Sigmoid colon (tissue), 7 donors: Measurements from ENCODE around the gene SP110. TPM values are rescaled to one million over a fixed set of nuclear protein-coding genes. Genes with fewer than 3 reads are reported as not detected.
"Not testable (repeated sequence)": the region's sequence is repeated elsewhere in the genome, so short reads cannot be mapped to it uniquely, and the experiment has no call there.

Source experiments
- DNase-seq: peaks from one replicate; pipeline ENCODE4 v3.0.0-alpha.2; 2019
- H3K27ac ChIP-seq, 4 donors: fragments of 200-600 bp; sonication (generic); one replicate each; pipeline ENCODE4 v1.5.1; 2016 to 2019; ENCODE audit warnings: mild to moderate bottlenecking in 1 of 4
- H3K27me3 ChIP-seq, 3 donors: fragments of 200-600 bp; sonication (generic); one replicate each; pipeline ENCODE4 v1.5.1; 2019; ENCODE audit warnings: mild to moderate bottlenecking in 1 of 3
- H3K36me3 ChIP-seq, 4 donors: fragments of 200-600 bp; sonication (generic); one replicate each; pipeline ENCODE4 v1.5.1; 2016 to 2019
- H3K4me1 ChIP-seq, 4 donors: fragments of 200-600 bp; sonication (generic); one replicate each; pipeline ENCODE4 v1.5.1; 2017 to 2019
- H3K4me3 ChIP-seq, 4 donors: fragments of 200-600 bp; sonication (generic); one replicate each; pipeline ENCODE4 v1.5.1; 2017 to 2019; ENCODE audit warnings: mild to moderate bottlenecking in 2 of 4, moderate library complexity in 1 of 4
- H3K9me3 ChIP-seq, 4 donors: fragments of 200-600 bp in 3 of 4; sonication (generic) in 3 of 4; one replicate each; pipeline versions ENCODE4 v1.5.1 to v1.6.1; 2013 to 2019
- EP300 ChIP-seq, 4 donors: sonication (generic); formaldehyde crosslinking; IDR thresholded peaks; one replicate each; pipeline ENCODE4 v1.6.1; 2017; ENCODE audit warnings: antibody characterized with exemption in 4 of 4
- POLR2A ChIP-seq, 2 donors: fragments of 450-650 bp; IDR thresholded peaks; one replicate each; pipeline ENCODE4 v1.6.1; 2016; ENCODE audit warnings: antibody characterized with exemption in 2 of 2, mild to moderate bottlenecking in 2 of 2, moderate library complexity in 2 of 2
- POLR2AphosphoS5 ChIP-seq, 4 donors: sonication (generic); formaldehyde crosslinking; IDR thresholded peaks; one replicate each; pipeline ENCODE4 v1.6.1; 2017; ENCODE audit warnings: antibody characterized with exemption in 4 of 4
- WGBS, 2 donors: extraction: QIAGEN DNeasy Blood & Tissue Kit; methylation state at CpG; one replicate each; pipeline ENCODE4 v1.1.7; 2013; 5-methylcytosine and 5-hydroxymethylcytosine counted together
- intact Hi-C: fragments of 100-400 bp; cut with DNase I; formaldehyde crosslinking; loops from one replicate; pipeline ENCODE4 v1.15.1; 2023
- polyA plus RNA-seq, 3 donors: library from polyadenylated mRNA; stranded (reverse); fragments of 200-250 nt; gene quantifications; one replicate each; pipeline ENCODE4 v1.2.3, GENCODE V29; 2013
- total RNA-seq, 4 donors: library from RNA; depleted of rRNA; stranded (reverse); fragments of >200 nt; gene quantifications; one replicate each; pipeline ENCODE4 v1.1.0, GENCODE V29; 2016
- TF ChIP-seq, protein P1 (sequence below), 4 experiments: fragments of 450-650 bp in 3 of 4; fragments of 200-600 bp in 1 of 4; IDR thresholded peaks; one replicate each; pipeline ENCODE4 v1.5.1; 2016 to 2019; ENCODE audit warnings: antibody characterized with exemption in 4 of 4, mild to moderate bottlenecking in 3 of 4, moderate library complexity in 2 of 4
- donor health status: healthy with polysubstance abuse.
- donor health status: Bipolar disorder and iron deficiency.
- donor health status: healthy.

Gene SP110
- total RNA-seq (10 to 100 TPM; 15.3 to 22.7 (median 18.9) TPM), polyA plus RNA-seq (10 to 100 TPM in 2 of 3 donors, 1 to 10 TPM in 1; 9.2 to 41.8 (median 10.8) TPM)

DNA sequence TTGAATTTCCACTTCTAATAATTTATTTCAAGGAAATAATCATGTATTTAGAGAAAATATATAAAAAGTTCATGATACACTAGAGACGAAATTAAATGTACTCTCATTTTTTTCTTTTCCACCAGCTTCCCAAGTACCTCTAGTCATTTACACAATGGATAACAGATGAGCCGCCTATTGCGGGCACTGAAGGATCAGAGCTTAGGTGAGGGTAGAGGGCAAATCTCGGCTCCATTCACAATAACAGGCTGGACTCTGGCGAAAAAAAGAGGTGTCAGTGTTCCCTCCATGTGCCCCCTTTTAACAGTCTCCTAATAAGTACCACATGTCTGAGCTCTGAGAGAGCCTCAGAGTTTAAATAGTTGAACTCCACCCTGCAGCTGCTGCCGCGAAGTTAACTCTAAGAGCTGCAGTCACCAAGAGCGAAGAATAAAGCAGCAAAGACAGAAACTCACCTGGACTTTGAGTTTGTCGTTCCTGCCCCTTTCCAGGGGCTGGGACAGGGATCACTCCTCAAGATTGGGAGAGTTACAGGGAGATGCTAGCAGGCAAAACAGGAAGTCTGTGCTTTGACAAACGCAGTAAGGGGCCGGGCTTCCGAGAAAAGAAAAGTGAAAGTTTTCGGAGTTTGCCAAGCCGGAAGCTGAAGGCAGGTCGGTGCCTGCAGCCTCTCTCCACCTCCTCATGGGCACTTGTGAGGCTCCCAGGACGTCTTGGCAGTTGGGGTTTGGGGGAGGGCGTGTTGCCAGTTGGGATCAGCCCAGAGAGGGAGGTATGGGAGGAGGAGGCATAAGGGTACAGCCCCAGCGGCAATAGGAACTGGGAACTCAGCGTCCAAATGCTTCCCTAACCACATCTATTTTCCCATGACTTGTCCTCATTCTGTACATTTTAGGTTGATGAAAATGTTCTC lies at the start of gene SP110:
Gene SP110 (minus strand): TSS at position 566 of the 913 bp plus-strand sequence. CDS start 3,057 bp downstream, outside the sequence.
- TF ChIP-seq POLR2A (IDR thresholded peaks at IDR 0.05) (peak in 1 of 2 donors; percentile 9), EP300 (IDR thresholded peaks at IDR 0.05) (no peak), POLR2AphosphoS5 (IDR thresholded peaks at IDR 0.05) (peak; percentile 36 to 71 (median 68))
- TF ChIP-seq, protein P1, sequence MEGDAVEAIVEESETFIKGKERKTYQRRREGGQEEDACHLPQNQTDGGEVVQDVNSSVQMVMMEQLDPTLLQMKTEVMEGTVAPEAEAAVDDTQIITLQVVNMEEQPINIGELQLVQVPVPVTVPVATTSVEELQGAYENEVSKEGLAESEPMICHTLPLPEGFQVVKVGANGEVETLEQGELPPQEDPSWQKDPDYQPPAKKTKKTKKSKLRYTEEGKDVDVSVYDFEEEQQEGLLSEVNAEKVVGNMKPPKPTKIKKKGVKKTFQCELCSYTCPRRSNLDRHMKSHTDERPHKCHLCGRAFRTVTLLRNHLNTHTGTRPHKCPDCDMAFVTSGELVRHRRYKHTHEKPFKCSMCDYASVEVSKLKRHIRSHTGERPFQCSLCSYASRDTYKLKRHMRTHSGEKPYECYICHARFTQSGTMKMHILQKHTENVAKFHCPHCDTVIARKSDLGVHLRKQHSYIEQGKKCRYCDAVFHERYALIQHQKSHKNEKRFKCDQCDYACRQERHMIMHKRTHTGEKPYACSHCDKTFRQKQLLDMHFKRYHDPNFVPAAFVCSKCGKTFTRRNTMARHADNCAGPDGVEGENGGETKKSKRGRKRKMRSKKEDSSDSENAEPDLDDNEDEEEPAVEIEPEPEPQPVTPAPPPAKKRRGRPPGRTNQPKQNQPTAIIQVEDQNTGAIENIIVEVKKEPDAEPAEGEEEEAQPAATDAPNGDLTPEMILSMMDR (IDR thresholded peaks at IDR 0.05): no peak
- DNase-seq: peak; percentile 89
- H3K27me3 ChIP-seq: no peaks in the 10 kb centered on the region
- peaks cover 0 to 26% (median 19%) of the 10 kb centered on the region in 4 donors for H3K4me1 ChIP-seq
- H3K9me3 ChIP-seq: no peaks in the 10 kb centered on the region
- 1% methylated on average over 19 of the region's 19 CpGs for WGBS, 2 donors
- H3K4me3 ChIP-seq: peak within 1 kb of the TSS; percentile 52 to 66 (median 56)
- peak within 1 kb of the TSS; percentile 76 to 80 (median 78) for H3K27ac ChIP-seq
- intact Hi-C loops: loop anchor here (5.0 kb wide), 1 partner anchor 193 kb away; no protein-coding TSS in a partner anchor
- H3K36me3 ChIP-seq: peaks cover 0 to 23% (median 6%) of the 10 kb centered on the region in 4 donors

DNA sequence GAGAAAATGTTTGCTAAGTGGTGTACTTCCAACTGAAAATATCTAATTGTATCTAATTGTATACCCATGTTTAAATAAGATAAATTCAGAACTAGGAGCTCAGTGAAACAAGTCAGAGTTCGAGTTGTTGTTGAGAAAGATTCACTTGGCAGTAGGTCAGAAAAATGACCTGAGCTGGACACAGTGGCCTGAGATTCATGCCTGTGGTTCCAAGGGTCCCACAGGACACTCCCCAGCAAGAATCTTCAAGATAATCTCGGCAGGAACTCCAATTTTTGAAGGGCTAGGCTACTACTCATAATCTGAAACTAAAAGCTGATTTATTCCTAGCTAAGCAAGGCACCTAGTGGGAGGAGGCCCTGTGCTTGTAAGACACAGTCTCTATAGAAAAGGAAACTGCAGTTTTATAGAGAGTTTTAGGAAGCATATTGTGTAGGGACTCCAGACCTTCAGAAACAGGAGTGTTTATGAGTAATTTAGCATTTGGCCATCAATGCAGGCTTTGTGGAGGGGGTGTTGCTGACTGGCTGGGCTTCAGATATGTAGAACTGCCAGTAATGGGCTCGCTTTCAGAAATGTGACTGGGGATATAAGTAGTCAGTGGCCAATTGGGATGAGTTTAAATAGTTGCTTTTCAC lies 48.9 kb upstream of the SP110 start:
- H3K4me3 ChIP-seq: no peak overlapping the region
- 50 to 73% methylated on average over 3 of the region's 3 CpGs for WGBS, 2 donors
- no peaks in the 10 kb centered on the region for H3K4me1 ChIP-seq
- no peak overlapping the region for H3K27ac ChIP-seq
- DNase-seq: no peak
- no peaks in the 10 kb centered on the region for H3K27me3 ChIP-seq
- no peaks in the 10 kb centered on the region for H3K36me3 ChIP-seq
- intact Hi-C loops: no loop called here
- no peak for TF ChIP-seq POLR2A (IDR thresholded peaks at IDR 0.05)
- TF ChIP-seq POLR2AphosphoS5 (IDR thresholded peaks at IDR 0.05): no peak
- TF ChIP-seq, protein P1 (IDR thresholded peaks at IDR 0.05): no peak
- no peak for TF ChIP-seq EP300 (IDR thresholded peaks at IDR 0.05)
- no peaks in the 10 kb centered on the region for H3K9me3 ChIP-seq

DNA sequence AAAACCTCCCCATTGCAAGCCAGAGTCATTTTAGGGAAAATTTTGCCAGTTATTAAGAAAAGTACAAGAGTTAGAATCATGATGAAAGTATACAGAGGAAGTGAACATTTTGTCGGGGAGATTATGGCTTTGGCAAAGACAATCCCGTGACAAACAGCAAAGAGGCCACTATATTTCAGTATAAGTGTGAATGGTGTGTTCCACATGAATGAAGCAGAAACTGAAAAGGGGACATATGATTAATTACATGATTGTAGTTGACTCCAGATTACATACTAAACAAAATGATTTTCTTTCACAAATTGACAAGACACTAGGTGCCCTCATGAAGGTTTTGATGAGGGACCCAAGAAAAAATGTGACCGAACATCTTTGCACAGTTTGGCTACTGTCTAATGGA lies 47.8 kb upstream of the SP110 start:
- Histone ChIP-seq H3K4me3 (no peak overlapping the region), H3K27me3 (no peaks in the 10 kb centered on the region), H3K4me1 (no peaks in the 10 kb centered on the region), H3K36me3 (no peaks in the 10 kb centered on the region), H3K9me3 (no peaks in the 10 kb centered on the region), H3K27ac (no peak overlapping the region)
- no peak for DNase-seq
- whole genome bisulfite sequencing, 2 donors: 77 to 81% methylated on average over 3 of the region's 3 CpGs
- TF ChIP-seq EP300 (IDR thresholded peaks at IDR 0.05) (no peak), POLR2A (IDR thresholded peaks at IDR 0.05) (no peak), POLR2AphosphoS5 (IDR thresholded peaks at IDR 0.05) (no peak)
- TF ChIP-seq, protein P1 (IDR thresholded peaks at IDR 0.05): no peak
- intact Hi-C loops: no loop called here

DNA sequence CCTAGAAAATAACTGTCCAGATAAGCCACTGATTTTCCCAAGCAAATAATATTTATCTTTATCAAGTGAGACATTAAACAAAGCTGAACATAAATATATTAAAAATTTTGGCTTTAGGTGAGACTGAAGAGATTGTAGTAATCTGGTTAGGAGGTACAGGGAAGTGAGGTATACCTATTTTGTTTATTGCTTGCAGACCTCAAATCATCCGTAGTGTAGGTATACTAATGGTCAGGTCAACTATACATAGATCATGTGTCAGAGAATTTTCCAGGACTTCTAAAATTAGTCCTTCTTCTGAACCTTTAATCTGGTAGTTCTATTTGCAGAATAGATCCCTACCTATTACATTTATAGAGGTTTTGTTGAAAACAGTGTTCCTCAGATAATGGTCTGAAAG lies 47.3 kb upstream of the SP110 start:
- H3K4me3 ChIP-seq: no peak overlapping the region
- TF ChIP-seq EP300 (IDR thresholded peaks at IDR 0.05) (no peak), POLR2A (IDR thresholded peaks at IDR 0.05) (no peak), POLR2AphosphoS5 (IDR thresholded peaks at IDR 0.05) (no peak)
- 84 to 88% methylated on average over 1 of the region's 1 CpG for WGBS, 2 donors
- H3K27me3 ChIP-seq: no peaks in the 10 kb centered on the region
- no peak for DNase-seq
- H3K27ac ChIP-seq: no peak overlapping the region
- H3K36me3 ChIP-seq: no peaks in the 10 kb centered on the region
- H3K9me3 ChIP-seq: no peaks in the 10 kb centered on the region
- intact Hi-C loops: no loop called here
- H3K4me1 ChIP-seq: no peaks in the 10 kb centered on the region

DNA sequence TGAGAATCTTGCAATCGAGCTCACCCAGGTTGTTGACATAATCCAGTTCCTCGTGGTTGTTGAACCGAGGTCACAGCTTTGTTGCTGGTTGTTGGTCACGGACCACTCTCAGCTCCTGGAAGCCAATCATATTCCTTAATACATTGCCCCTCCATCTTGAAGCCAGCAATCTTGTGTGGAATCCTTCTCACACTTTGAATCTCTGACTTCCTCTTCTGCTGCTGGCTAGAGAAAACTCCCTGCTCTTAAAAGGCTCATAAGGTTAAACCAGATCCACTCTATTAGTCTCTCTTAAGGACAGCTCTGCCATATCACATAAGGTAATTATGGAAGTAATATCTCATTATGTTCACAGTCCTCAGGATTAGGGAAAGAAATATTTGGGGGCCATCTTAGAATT lies 46.9 kb upstream of the SP110 start:
- 81 to 84% methylated on average over 4 of the region's 4 CpGs for WGBS, 2 donors
- intact Hi-C loops: no loop called here
- TF ChIP-seq POLR2AphosphoS5 (IDR thresholded peaks at IDR 0.05): no peak
- TF ChIP-seq, protein P1 (IDR thresholded peaks at IDR 0.05): no peak
- no peak for TF ChIP-seq EP300 (IDR thresholded peaks at IDR 0.05)
- no peaks in the 10 kb centered on the region for H3K36me3 ChIP-seq
- no peak for DNase-seq
- no peaks in the 10 kb centered on the region for H3K27me3 ChIP-seq
- H3K4me1 ChIP-seq: no peaks in the 10 kb centered on the region
- H3K27ac ChIP-seq: no peak overlapping the region
- no peaks in the 10 kb centered on the region for H3K9me3 ChIP-seq
- H3K4me3 ChIP-seq: no peak overlapping the region

DNA sequence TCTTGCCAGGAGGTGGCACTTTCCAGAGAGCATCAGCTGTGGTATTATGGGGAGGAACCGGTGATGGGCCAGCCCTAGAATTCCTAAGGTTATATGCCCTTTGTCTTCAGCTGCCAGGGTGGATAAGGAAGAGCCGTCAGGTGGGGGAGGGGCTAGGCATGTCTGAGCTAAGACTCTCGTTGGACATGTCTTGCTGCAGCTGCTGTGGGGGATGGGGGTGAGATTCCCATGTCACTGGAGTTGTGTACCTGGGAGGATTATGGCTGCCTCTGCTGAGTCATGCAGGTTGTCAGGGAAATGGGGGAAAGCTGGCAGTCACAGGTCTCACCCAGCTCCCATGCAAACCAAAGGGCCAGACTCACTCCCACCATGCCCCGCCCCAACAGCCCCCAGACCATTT lies 45.2 kb upstream of the SP110 start:
- intact Hi-C loops, DNase-seq, H3K4me1 ChIP-seq, H3K9me3 ChIP-seq, H3K36me3 ChIP-seq, H3K4me3 ChIP-seq, H3K27me3 ChIP-seq, H3K27ac ChIP-seq: not testable (repeated sequence)
- 51 to 53% methylated on average over 4 of the region's 4 CpGs for WGBS, 2 donors
